ENCODE measurements around the gene SLCO2A1.

The SLCO2A1 gene

GRCh38 chr3:134067531-134068161 lies 37.9 kb upstream of the SLCO2A1 start:
- no peak for TF ChIP-seq BHLHE40 (IDR thresholded peaks at IDR 0.05; ENCODE audit: borderline replicate concordance)
- no peak for TF ChIP-seq NFRKB (IDR thresholded peaks at IDR 0.05)
- TF ChIP-seq HDGF (IDR thresholded peaks at IDR 0.05; ENCODE audit: borderline replicate concordance) = no peak
- no peak for TF ChIP-seq SUZ12 (IDR thresholded peaks at IDR 0.05)
- no peak for TF ChIP-seq ELF4 (IDR thresholded peaks at IDR 0.05)
- TF ChIP-seq ZNF384 (IDR thresholded peaks at IDR 0.05) = no peak
- TF ChIP-seq FOXK2 (IDR thresholded peaks at IDR 0.05) = no peak
- TF ChIP-seq SP1 (IDR thresholded peaks at IDR 0.05) = no peak
- TF ChIP-seq ARNT (IDR thresholded peaks at IDR 0.05) = no peak
- no peak for TF ChIP-seq PKNOX1 (IDR thresholded peaks at IDR 0.05)
- no peak for TF ChIP-seq L3MBTL2 (conservative IDR thresholded peaks at IDR 0.05)
- TF ChIP-seq FOXM1 (IDR thresholded peaks at IDR 0.05; ENCODE audit: borderline replicate concordance) = no peak
- TF ChIP-seq CTBP1 (IDR thresholded peaks at IDR 0.05; ENCODE audit: borderline replicate concordance) = no peak
- TF ChIP-seq LEF1 (IDR thresholded peaks at IDR 0.05; ENCODE audit: borderline replicate concordance) = no peak
- no peak for TF ChIP-seq TARDBP (IDR thresholded peaks at IDR 0.05)
- CTCF ChIA-PET = no interaction called here
- POLR2A ChIA-PET = no interaction called here
- no peak for DNase-seq (ENCODE audit: extremely low spot score)

- TF ChIP-seq SP1 (IDR thresholded peaks at IDR 0.05) (no peak), NFRKB (IDR thresholded peaks at IDR 0.05) (no peak), ELF4 (IDR thresholded peaks at IDR 0.05) (no peak), FOXM1 (IDR thresholded peaks at IDR 0.05; ENCODE audit: borderline replicate concordance) (no peak), TARDBP (IDR thresholded peaks at IDR 0.05) (no peak), FOXA1 (IDR thresholded peaks at IDR 0.05) (no peak), BHLHE40 (IDR thresholded peaks at IDR 0.05; ENCODE audit: borderline replicate concordance) (no peak), CTBP1 (IDR thresholded peaks at IDR 0.05; ENCODE audit: borderline replicate concordance) (no peak), LEF1 (IDR thresholded peaks at IDR 0.05; ENCODE audit: borderline replicate concordance) (no peak), SUZ12 (IDR thresholded peaks at IDR 0.05) (no peak), HDGF (IDR thresholded peaks at IDR 0.05; ENCODE audit: borderline replicate concordance) (no peak), ZNF384 (IDR thresholded peaks at IDR 0.05) (no peak), PKNOX1 (IDR thresholded peaks at IDR 0.05) (no peak), FOXK2 (IDR thresholded peaks at IDR 0.05) (no peak), ARNT (IDR thresholded peaks at IDR 0.05) (no peak)
- POLR2A ChIA-PET = no interaction called here
- CTCF ChIA-PET = no interaction called here
- DNase-seq (ENCODE audit: extremely low spot score) = no peak
These were observed 37.2 kb upstream of the SLCO2A1 start for GRCh38 chr3:134066651-134067530.

GRCh38 chr3:134066158-134066541 lies 36.4 kb upstream of the SLCO2A1 start:
- no peak for TF ChIP-seq NFRKB (IDR thresholded peaks at IDR 0.05)
- no peak for DNase-seq (ENCODE audit: extremely low spot score)
- ChIA-PET POLR2A (no interaction called here), CTCF (no interaction called here)

- DNase-seq (ENCODE audit: extremely low spot score) = no peak
- POLR2A ChIA-PET = no interaction called here
- CTCF ChIA-PET = no interaction called here
- TF ChIP-seq HDGF (IDR thresholded peaks at IDR 0.05; ENCODE audit: borderline replicate concordance) (no peak), L3MBTL2 (conservative IDR thresholded peaks at IDR 0.05) (no peak), BHLHE40 (IDR thresholded peaks at IDR 0.05; ENCODE audit: borderline replicate concordance) (no peak), CTBP1 (IDR thresholded peaks at IDR 0.05; ENCODE audit: borderline replicate concordance) (no peak), FOXM1 (IDR thresholded peaks at IDR 0.05; ENCODE audit: borderline replicate concordance) (no peak), SP1 (IDR thresholded peaks at IDR 0.05) (no peak), ZNF384 (IDR thresholded peaks at IDR 0.05) (no peak), ARNT (IDR thresholded peaks at IDR 0.05) (no peak)
These were observed 35.8 kb upstream of the SLCO2A1 start for GRCh38 chr3:134065252-134066157.

GRCh38 chr3:134064081-134064480 lies 34.4 kb upstream of the SLCO2A1 start:
- ChIA-PET CTCF (interaction anchor here (0.6 kb wide), 1 partner anchor 334 kb away, joined by 3 read pairs; no protein-coding TSS in a partner anchor), POLR2A (no interaction called here)
- no peak for DNase-seq (ENCODE audit: extremely low spot score)
- TF ChIP-seq L3MBTL2 (conservative IDR thresholded peaks at IDR 0.05) = no peak
- no peak for TF ChIP-seq ARNT (IDR thresholded peaks at IDR 0.05)
- TF ChIP-seq TARDBP (IDR thresholded peaks at IDR 0.05) = no peak
- TF ChIP-seq NFRKB (IDR thresholded peaks at IDR 0.05) = no peak
- no peak for TF ChIP-seq HDGF (IDR thresholded peaks at IDR 0.05; ENCODE audit: borderline replicate concordance)
- TF ChIP-seq ELF4 (IDR thresholded peaks at IDR 0.05) = no peak
- TF ChIP-seq LEF1 (IDR thresholded peaks at IDR 0.05; ENCODE audit: borderline replicate concordance) = no peak
- no peak for TF ChIP-seq ZNF384 (IDR thresholded peaks at IDR 0.05)
- no peak for TF ChIP-seq PKNOX1 (IDR thresholded peaks at IDR 0.05)
- no peak for TF ChIP-seq BHLHE40 (IDR thresholded peaks at IDR 0.05; ENCODE audit: borderline replicate concordance)
- TF ChIP-seq FOXA1 (IDR thresholded peaks at IDR 0.05) = no peak
- TF ChIP-seq FOXM1 (IDR thresholded peaks at IDR 0.05; ENCODE audit: borderline replicate concordance) = no peak
- TF ChIP-seq SP1 (IDR thresholded peaks at IDR 0.05) = no peak
- TF ChIP-seq FOXK2 (IDR thresholded peaks at IDR 0.05) = no peak
- TF ChIP-seq SUZ12 (IDR thresholded peaks at IDR 0.05) = no peak
- TF ChIP-seq CTBP1 (IDR thresholded peaks at IDR 0.05; ENCODE audit: borderline replicate concordance) = no peak

All from HEK293T (cell line).